H1 (cell line): Measurements from ENCODE around the gene SLC22A23.

ENCODE experiments used
- EZH2 ChIP-seq: fragments of 200-600 bp; sonication (generic); IDR thresholded peaks from 2 replicates; pipeline ENCODE4 v1.7.1; 2012; ENCODE audit warnings: low read depth, mild to moderate bottlenecking, moderate library complexity, low read length, inconsistent platforms; ENCODE audit not compliant: severe bottlenecking
- GTF2F1 ChIP-seq: IDR thresholded peaks from 2 replicates; pipeline ENCODE4 v1.6.1; 2012; ENCODE audit warnings: low read depth, low read length, improper control_type of control experiment, borderline replicate concordance
- JUN ChIP-seq: IDR thresholded peaks from 2 replicates; pipeline ENCODE4 v1.6.1; 2011; ENCODE audit warnings: low read depth, mild to moderate bottlenecking, improper control_type of control experiment, low read length
- TF ChIP-seq, protein P1 (sequence below): IDR thresholded peaks from 2 replicates; pipeline ENCODE4 v1.6.1; 2011; ENCODE audit warnings: low read length, improper control_type of control experiment
- TF ChIP-seq, protein P2 (sequence below), 3 experiments: IDR thresholded peaks; 1 replicate in 2 of 3; 2 replicates in 1 of 3; pipeline versions ENCODE4 v1.5.1 to v1.6.1; 2011; ENCODE audit warnings: low read length in 3 of 3, mild to moderate bottlenecking in 3 of 3, inconsistent platforms in 2 of 3, low read depth in 1 of 3, moderate library complexity in 1 of 3; ENCODE audit not compliant: insufficient read depth in 1 of 3; ENCODE audit errors: control extremely low read depth in 1 of 3

DNA sequence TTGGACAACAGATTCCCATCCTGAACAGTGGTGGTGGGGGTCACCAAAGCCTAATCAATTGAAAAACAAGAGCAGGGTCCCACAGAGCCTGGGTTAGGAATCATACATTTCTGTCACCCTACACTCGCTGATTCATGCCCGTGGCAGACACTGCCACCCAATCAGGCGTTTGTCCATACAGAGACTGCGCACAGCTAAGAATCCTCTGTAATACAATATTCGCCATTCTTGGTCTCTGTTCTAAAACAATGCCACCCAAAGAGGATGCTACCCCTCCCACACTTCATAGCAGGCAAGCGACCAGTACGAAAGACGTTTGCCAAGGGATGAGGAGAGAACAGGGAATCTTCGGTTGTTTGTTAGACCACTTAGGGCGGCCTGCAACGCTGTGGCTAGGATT, 28.1 kb upstream of the SLC22A23 start:
- TF ChIP-seq JUN (no peak), GTF2F1 (no peak), EZH2 (no peak)
- TF ChIP-seq, protein P1, sequence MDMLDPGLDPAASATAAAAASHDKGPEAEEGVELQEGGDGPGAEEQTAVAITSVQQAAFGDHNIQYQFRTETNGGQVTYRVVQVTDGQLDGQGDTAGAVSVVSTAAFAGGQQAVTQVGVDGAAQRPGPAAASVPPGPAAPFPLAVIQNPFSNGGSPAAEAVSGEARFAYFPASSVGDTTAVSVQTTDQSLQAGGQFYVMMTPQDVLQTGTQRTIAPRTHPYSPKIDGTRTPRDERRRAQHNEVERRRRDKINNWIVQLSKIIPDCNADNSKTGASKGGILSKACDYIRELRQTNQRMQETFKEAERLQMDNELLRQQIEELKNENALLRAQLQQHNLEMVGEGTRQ: no peak
- TF ChIP-seq, protein P2, sequence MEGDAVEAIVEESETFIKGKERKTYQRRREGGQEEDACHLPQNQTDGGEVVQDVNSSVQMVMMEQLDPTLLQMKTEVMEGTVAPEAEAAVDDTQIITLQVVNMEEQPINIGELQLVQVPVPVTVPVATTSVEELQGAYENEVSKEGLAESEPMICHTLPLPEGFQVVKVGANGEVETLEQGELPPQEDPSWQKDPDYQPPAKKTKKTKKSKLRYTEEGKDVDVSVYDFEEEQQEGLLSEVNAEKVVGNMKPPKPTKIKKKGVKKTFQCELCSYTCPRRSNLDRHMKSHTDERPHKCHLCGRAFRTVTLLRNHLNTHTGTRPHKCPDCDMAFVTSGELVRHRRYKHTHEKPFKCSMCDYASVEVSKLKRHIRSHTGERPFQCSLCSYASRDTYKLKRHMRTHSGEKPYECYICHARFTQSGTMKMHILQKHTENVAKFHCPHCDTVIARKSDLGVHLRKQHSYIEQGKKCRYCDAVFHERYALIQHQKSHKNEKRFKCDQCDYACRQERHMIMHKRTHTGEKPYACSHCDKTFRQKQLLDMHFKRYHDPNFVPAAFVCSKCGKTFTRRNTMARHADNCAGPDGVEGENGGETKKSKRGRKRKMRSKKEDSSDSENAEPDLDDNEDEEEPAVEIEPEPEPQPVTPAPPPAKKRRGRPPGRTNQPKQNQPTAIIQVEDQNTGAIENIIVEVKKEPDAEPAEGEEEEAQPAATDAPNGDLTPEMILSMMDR (IDR thresholded peaks at IDR 0.05; ENCODE audit: control extremely low read depth in 1 of 3, insufficient read depth in 1 of 3, low read depth in 1 of 3, low read length in 3 of 3): no peak
